Calu3 (cell line): ENCODE results near the gene MPZ. TPM values are rescaled to one million over a fixed set of nuclear protein-coding genes. Genes with fewer than 3 reads are reported as not detected.
A peak's percentile ranks its signal among the peaks of the same experiment; 100 is the strongest.
"Not testable (repeated sequence)": the region's sequence is repeated elsewhere in the genome, so short reads cannot be mapped to it uniquely, and the experiment has no call there.

Source experiments
- BruUV-seq: library from RNA; stranded (reverse); fragments of 400-500 nt; replicated peaks from 2 replicates; lab custom pipeline; 2021; lab: Mats Ljungman, UMichigan
- CTCF ChIA-PET: fragments of 300-600 bp; sonication (Branson Sonifier 250); formaldehyde crosslinking; loops from one replicate; lab custom pipeline; 2022; ENCODE audit warnings: antibody characterized with exemption; lab: Charles Lee
- DNase-seq: peaks from one replicate; pipeline ENCODE4 v3.0.0; 2022
- H3K27ac Mint-ChIP-seq: one replicate; pipeline ENCODE4 v1.8.0; 2022; ENCODE audit warnings: mixed read lengths; ENCODE audit not compliant: unreplicated experiment
- H3K27me3 Mint-ChIP-seq: one replicate; pipeline ENCODE4 v1.8.0; 2022; ENCODE audit warnings: mixed read lengths; ENCODE audit not compliant: unreplicated experiment
- H3K36me3 Mint-ChIP-seq: one replicate; pipeline ENCODE4 v1.8.0; 2022; ENCODE audit warnings: mild to moderate bottlenecking, moderate library complexity, mixed read lengths; ENCODE audit not compliant: insufficient read depth, unreplicated experiment
- H3K4me1 Mint-ChIP-seq: one replicate; pipeline ENCODE4 v1.8.0; 2022; ENCODE audit warnings: mild to moderate bottlenecking, low read depth, mixed read lengths; ENCODE audit not compliant: unreplicated experiment
- H3K4me3 Mint-ChIP-seq: one replicate; pipeline ENCODE4 v1.8.0; 2022; ENCODE audit warnings: mild to moderate bottlenecking, low read depth, moderate library complexity, mixed read lengths; ENCODE audit not compliant: unreplicated experiment
- H3K9me3 Mint-ChIP-seq: one replicate; pipeline ENCODE4 v1.8.0; 2022; ENCODE audit warnings: low read depth, mixed read lengths; ENCODE audit not compliant: unreplicated experiment
- CTCF ChIP-seq: fragments of 200-600 bp; IDR thresholded peaks from one replicate; pipeline ENCODE4 v1.8.0; 2022; ENCODE audit warnings: antibody characterized with exemption; ENCODE audit not compliant: unreplicated experiment
- intact Hi-C: fragments of 100-400 bp; cut with micrococcal nuclease; formaldehyde crosslinking; loops from one replicate; pipeline ENCODE4 v1.10.0; 2022; ENCODE audit not compliant: unreplicated experiment
- total RNA-seq: library from RNA; stranded (reverse); gene quantifications from 2 replicates; pipeline ENCODE4 v1.2.3, GENCODE V29; 2022

MPZ gene
- total RNA-seq, 1 experiment from 2014 or later: 0.47 TPM

GRCh38 chr1:161259765-161260164 lies 50.0 kb downstream of the MPZ start:
- no peak for DNase-seq
- CTCF ChIA-PET: interaction anchor here (0.6 kb wide), 1 partner anchor 916 kb away, joined by 3 read pairs; no protein-coding TSS in a partner anchor
- Mint-ChIP-seq H3K9me3 (peaks cover 7% of the 10 kb centered on the region), H3K27ac (no peak overlapping the region), H3K4me1 (peaks cover 34% of the 10 kb centered on the region), H3K4me3 (no peak overlapping the region), H3K27me3 (peaks cover 67% of the 10 kb centered on the region), H3K36me3 (peaks cover 10% of the 10 kb centered on the region)
- no TSS peak for BruUV-seq
- no peak for TF ChIP-seq CTCF
- intact Hi-C loops: no loop called here

- DNase-seq: no peak
- Mint-ChIP-seq H3K4me3 (peak overlapping the region; percentile 68), H3K27me3 (peaks cover 62% of the 10 kb centered on the region), H3K27ac (peak overlapping the region; percentile 14), H3K9me3 (peaks cover 7% of the 10 kb centered on the region), H3K36me3 (peaks cover 10% of the 10 kb centered on the region), H3K4me1 (peaks cover 34% of the 10 kb centered on the region)
- no peak for TF ChIP-seq CTCF
- CTCF ChIA-PET: interaction anchor here (0.6 kb wide), 1 partner anchor 917 kb away, joined by 3 read pairs; no protein-coding TSS in a partner anchor
- intact Hi-C loops: no loop called here
- no TSS peak for BruUV-seq
Measured at GRCh38 chr1:161259345-161259702, 50.4 kb downstream of the MPZ start.

- peaks cover 7% of the 10 kb centered on the region for H3K9me3 Mint-ChIP-seq
- BruUV-seq: no TSS peak
- peak within 1 kb of the TSS; percentile 14 for H3K27ac Mint-ChIP-seq
- CTCF ChIA-PET: interaction anchor here (0.5 to 0.9 kb wide), 7 partner anchors 10 to 93 kb away, joined by 4 to 8 read pairs (median 5); no protein-coding TSS in a partner anchor
- peak; percentile 75 for DNase-seq
- peaks cover 34% of the 10 kb centered on the region for H3K4me1 Mint-ChIP-seq
- peaks cover 10% of the 10 kb centered on the region for H3K36me3 Mint-ChIP-seq
- intact Hi-C loops: no loop called here
- H3K4me3 Mint-ChIP-seq: peak within 1 kb of the TSS; percentile 68
- no peak for TF ChIP-seq CTCF
- peaks cover 60% of the 10 kb centered on the region for H3K27me3 Mint-ChIP-seq
Measured at GRCh38 chr1:161258439-161259344, 51.1 kb downstream of the MPZ start, which contains the start of gene PCP4L1. PCP4L1 (plus strand) TSS chr1:161258745; CDS start chr1:161258975, 230 bp downstream.

GRCh38 chr1:161257109-161257508 lies 52.7 kb downstream of the MPZ start:
- H3K9me3 Mint-ChIP-seq, BruUV-seq, H3K36me3 Mint-ChIP-seq, intact Hi-C loops, CTCF ChIA-PET, DNase-seq, H3K27ac Mint-ChIP-seq, H3K4me3 Mint-ChIP-seq: not testable (repeated sequence)
- Mint-ChIP-seq H3K27me3 (peaks cover 52% of the 10 kb centered on the region), H3K4me1 (peaks cover 34% of the 10 kb centered on the region)

GRCh38 chr1:161255955-161256520 lies 53.7 kb downstream of the MPZ start:
- H3K36me3 Mint-ChIP-seq, H3K27ac Mint-ChIP-seq, BruUV-seq, H3K9me3 Mint-ChIP-seq, H3K4me3 Mint-ChIP-seq, intact Hi-C loops, CTCF ChIA-PET, DNase-seq: not testable (repeated sequence)
- Mint-ChIP-seq H3K4me1 (peaks cover 29% of the 10 kb centered on the region), H3K27me3 (peaks cover 52% of the 10 kb centered on the region)

GRCh38 chr1:161255302-161255701 lies 54.5 kb downstream of the MPZ start:
- H3K9me3 Mint-ChIP-seq, DNase-seq, BruUV-seq, H3K4me3 Mint-ChIP-seq, intact Hi-C loops, CTCF ChIA-PET, H3K36me3 Mint-ChIP-seq, H3K27ac Mint-ChIP-seq: not testable (repeated sequence)
- Mint-ChIP-seq H3K27me3 (peaks cover 52% of the 10 kb centered on the region), H3K4me1 (peaks cover 21% of the 10 kb centered on the region)
